ENCODE results near the gene GPC5. TPM values are rescaled to one million over a fixed set of nuclear protein-coding genes. Genes with fewer than 3 reads are reported as not detected.
"Not testable (repeated sequence)": the region's sequence is repeated elsewhere in the genome, so short reads cannot be mapped to it uniquely, and the experiment has no call there.

The GPC5 gene
- total and polyA plus RNA-seq, 2 of the 13 experiments (the other 11 are each of a cell fraction or from before 2014, with no cell fraction given), result 0.02 to 0.07 TPM

DNA sequence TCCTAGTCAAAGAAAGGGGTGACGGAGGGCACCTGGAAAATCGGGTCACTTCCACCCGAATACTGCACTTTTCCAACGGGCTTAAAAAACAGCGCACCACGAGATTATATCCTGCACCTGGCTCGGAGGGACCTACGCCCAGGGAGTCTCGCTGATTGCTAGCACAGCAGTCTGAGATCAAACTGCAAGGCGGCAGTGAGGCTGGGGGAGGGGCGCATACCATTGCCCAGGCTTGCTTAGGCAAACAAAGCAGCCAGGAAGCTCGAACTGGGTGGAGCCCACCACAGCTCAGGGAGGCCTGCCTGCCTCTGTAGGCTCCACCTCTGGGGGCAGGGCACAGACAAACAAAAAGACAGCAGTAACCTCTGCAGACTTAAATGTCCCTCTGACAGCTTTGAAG is 1354.3 kb downstream of the GPC5 start:
- H3K36me3 ChIP-seq (replicated peaks in 1 of 2; ENCODE audit: control insufficient read depth in 1 of 2, insufficient read depth in 2 of 2, low read length in 2 of 2); H3K4me1 ChIP-seq (ENCODE audit: insufficient read depth, low read length); BruUV-seq (replicated peaks); H3K27me3 ChIP-seq (ENCODE audit: control insufficient read depth in 1 of 2, insufficient read depth in 2 of 2, low read length in 2 of 2); in situ Hi-C loops (cut with HindIII; ENCODE audit: extremely low pct_ligation_motif_present, low pct_unique_long_range_greater_than_20kb); H3K79me2 ChIP-seq (ENCODE audit: insufficient read depth, low read length); H3K27ac ChIP-seq (ENCODE audit: extremely low read length, insufficient read depth, low read length); POLR2A ChIA-PET; H2AFZ ChIP-seq (ENCODE audit: low read length); ATAC-seq; H3K4me3 ChIP-seq (replicated peaks in 1 of 3; ENCODE audit: insufficient read depth in 1 of 3, low read depth in 2 of 3, low read length in 3 of 3); FAIRE-seq; intact Hi-C loops (cut with micrococcal nuclease; ENCODE audit: unreplicated experiment); CTCF ChIA-PET (ENCODE audit: low intra/inter-chr PET ratio, low total read pairs); H3K9ac ChIP-seq (ENCODE audit: insufficient read depth, low read depth, low read length); H3K9me3 ChIP-seq (ENCODE audit: low read length); H4K20me1 ChIP-seq (ENCODE audit: insufficient read depth, low read length); TF ChIP-seq FOXA1 (IDR thresholded peaks at IDR 0.05): not testable (repeated sequence)
- peak overlapping the region; percentile 15; the same call in 1 of the 2 replicates for H3K4me2 ChIP-seq (ENCODE audit: low read depth, low read length)
- DNase-seq (ENCODE audit: low spot score), result peak; percentile 45
- WGBS (ENCODE audit: low lambda C conversion rate), result 34% methylated on average over 9 of the region's 12 CpGs
- peak; percentile 32; the same call in 1 of the 2 replicates for TF ChIP-seq GABPB1 (CRISPR knock-in tag; IDR thresholded peaks at IDR 0.05)
- peak; percentile 37; the same call in 1 of the 2 replicates for TF ChIP-seq ZNF292 (CRISPR knock-in tag; IDR thresholded peaks at IDR 0.05; ENCODE audit: borderline replicate concordance, low read depth)
- peak; percentile 71; the same call in 1 of the 2 replicates for TF ChIP-seq ZMYM4 (CRISPR knock-in tag; IDR thresholded peaks at IDR 0.05)
- peak; percentile 59; the same call in 1 of the 2 replicates for TF ChIP-seq ZNF788 (CRISPR knock-in tag; IDR thresholded peaks at IDR 0.05; ENCODE audit: borderline replicate concordance)
- 0 out of 2 replicates have a peak, but pooled peaks have one; percentile 25 for TF ChIP-seq SP5 (CRISPR knock-in tag; IDR thresholded peaks at IDR 0.05; ENCODE audit: borderline replicate concordance, low read depth)
- peak; percentile 40; the same call in 1 of the 2 replicates for TF ChIP-seq POGZ (CRISPR knock-in tag; IDR thresholded peaks at IDR 0.05)
- TF ChIP-seq SALL1 (CRISPR knock-in tag; IDR thresholded peaks at IDR 0.05), result peak; percentile 56
- TF ChIP-seq FOXA3 (CRISPR knock-in tag; IDR thresholded peaks at IDR 0.05), result peak; percentile 50
- TF ChIP-seq ARID5B (CRISPR knock-in tag; IDR thresholded peaks at IDR 0.05), result peak; percentile 62
- 0 out of 2 replicates have a peak, but pooled peaks have one; percentile 22 for TF ChIP-seq CBX5 (CRISPR knock-in tag; IDR thresholded peaks at IDR 0.05; ENCODE audit: borderline replicate concordance)
- TF ChIP-seq, protein P1, sequence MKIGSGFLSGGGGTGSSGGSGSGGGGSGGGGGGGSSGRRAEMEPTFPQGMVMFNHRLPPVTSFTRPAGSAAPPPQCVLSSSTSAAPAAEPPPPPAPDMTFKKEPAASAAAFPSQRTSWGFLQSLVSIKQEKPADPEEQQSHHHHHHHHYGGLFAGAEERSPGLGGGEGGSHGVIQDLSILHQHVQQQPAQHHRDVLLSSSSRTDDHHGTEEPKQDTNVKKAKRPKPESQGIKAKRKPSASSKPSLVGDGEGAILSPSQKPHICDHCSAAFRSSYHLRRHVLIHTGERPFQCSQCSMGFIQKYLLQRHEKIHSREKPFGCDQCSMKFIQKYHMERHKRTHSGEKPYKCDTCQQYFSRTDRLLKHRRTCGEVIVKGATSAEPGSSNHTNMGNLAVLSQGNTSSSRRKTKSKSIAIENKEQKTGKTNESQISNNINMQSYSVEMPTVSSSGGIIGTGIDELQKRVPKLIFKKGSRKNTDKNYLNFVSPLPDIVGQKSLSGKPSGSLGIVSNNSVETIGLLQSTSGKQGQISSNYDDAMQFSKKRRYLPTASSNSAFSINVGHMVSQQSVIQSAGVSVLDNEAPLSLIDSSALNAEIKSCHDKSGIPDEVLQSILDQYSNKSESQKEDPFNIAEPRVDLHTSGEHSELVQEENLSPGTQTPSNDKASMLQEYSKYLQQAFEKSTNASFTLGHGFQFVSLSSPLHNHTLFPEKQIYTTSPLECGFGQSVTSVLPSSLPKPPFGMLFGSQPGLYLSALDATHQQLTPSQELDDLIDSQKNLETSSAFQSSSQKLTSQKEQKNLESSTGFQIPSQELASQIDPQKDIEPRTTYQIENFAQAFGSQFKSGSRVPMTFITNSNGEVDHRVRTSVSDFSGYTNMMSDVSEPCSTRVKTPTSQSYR (CRISPR knock-in tag; IDR thresholded peaks at IDR 0.05; ENCODE audit: borderline replicate concordance), result peak; percentile 98
- peak; percentile 77 for TF ChIP-seq FOXA1 (CRISPR knock-in tag; IDR thresholded peaks at IDR 0.05)
- TF ChIP-seq, protein P2, sequence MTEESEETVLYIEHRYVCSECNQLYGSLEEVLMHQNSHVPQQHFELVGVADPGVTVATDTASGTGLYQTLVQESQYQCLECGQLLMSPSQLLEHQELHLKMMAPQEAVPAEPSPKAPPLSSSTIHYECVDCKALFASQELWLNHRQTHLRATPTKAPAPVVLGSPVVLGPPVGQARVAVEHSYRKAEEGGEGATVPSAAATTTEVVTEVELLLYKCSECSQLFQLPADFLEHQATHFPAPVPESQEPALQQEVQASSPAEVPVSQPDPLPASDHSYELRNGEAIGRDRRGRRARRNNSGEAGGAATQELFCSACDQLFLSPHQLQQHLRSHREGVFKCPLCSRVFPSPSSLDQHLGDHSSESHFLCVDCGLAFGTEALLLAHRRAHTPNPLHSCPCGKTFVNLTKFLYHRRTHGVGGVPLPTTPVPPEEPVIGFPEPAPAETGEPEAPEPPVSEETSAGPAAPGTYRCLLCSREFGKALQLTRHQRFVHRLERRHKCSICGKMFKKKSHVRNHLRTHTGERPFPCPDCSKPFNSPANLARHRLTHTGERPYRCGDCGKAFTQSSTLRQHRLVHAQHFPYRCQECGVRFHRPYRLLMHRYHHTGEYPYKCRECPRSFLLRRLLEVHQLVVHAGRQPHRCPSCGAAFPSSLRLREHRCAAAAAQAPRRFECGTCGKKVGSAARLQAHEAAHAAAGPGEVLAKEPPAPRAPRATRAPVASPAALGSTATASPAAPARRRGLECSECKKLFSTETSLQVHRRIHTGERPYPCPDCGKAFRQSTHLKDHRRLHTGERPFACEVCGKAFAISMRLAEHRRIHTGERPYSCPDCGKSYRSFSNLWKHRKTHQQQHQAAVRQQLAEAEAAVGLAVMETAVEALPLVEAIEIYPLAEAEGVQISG (CRISPR knock-in tag; IDR thresholded peaks at IDR 0.05), result 0 out of 2 replicates have a peak, but pooled peaks have one; percentile 22
- TF ChIP-seq FOXO1 (CRISPR knock-in tag; IDR thresholded peaks at IDR 0.05), result 0 out of 2 replicates have a peak, but pooled peaks have one; percentile 28

Measured in HepG2 (cell line).